ENCODE measurements around the gene LDB2.

LDB2 gene

GRCh38 chr4:16695896-16696295, 202.5 kb downstream of the LDB2 start:
- no peaks in the 10 kb centered on the region for H3K4me1 ChIP-seq (ENCODE audit: control insufficient read depth, insufficient read depth, low read length, poor library complexity, severe bottlenecking)
- no peak overlapping the region for H3K27ac ChIP-seq (ENCODE audit: insufficient read depth, low read length, poor library complexity, severe bottlenecking)
- no peak overlapping the region for H3K4me3 ChIP-seq (ENCODE audit: insufficient read depth, low read depth, low read length, poor library complexity, severe bottlenecking)
- no peaks in the 10 kb centered on the region for H3K9me3 ChIP-seq (ENCODE audit: control insufficient read depth, low read length)
- no peaks in the 10 kb centered on the region for H3K36me3 ChIP-seq (ENCODE audit: control insufficient read depth, insufficient read depth, low read length)
- H3K27me3 ChIP-seq (replicated peaks; ENCODE audit: control insufficient read depth, insufficient read depth, low read length, poor library complexity, severe bottlenecking): no peaks in the 10 kb centered on the region
- DNase-seq: no peak

DNA sequence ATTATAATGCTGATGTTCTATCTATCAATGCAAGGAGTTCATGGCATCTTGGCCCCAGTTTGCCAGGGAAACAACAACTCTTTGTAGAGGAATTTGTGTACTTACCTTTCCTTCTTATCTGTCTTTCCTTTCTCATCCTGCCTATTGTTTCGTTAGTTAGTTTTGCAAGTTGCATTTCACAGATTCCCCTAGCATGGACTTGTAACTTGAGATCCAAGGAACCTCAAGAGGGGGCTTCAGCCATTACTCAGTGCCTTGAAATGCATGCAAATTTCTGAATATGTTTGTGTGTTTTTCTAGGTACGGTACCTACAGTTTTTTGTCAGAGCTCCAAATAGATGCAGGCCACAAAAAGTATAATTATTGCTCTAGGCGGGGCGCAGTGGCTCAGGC, 203.6 kb downstream of the LDB2 start:
- Histone ChIP-seq H3K27me3 (replicated peaks; ENCODE audit: control insufficient read depth, insufficient read depth, low read length, poor library complexity, severe bottlenecking) (no peaks in the 10 kb centered on the region), H3K4me1 (ENCODE audit: control insufficient read depth, insufficient read depth, low read length, poor library complexity, severe bottlenecking) (no peaks in the 10 kb centered on the region), H3K4me3 (ENCODE audit: insufficient read depth, low read depth, low read length, poor library complexity, severe bottlenecking) (no peak overlapping the region), H3K36me3 (ENCODE audit: control insufficient read depth, insufficient read depth, low read length) (no peaks in the 10 kb centered on the region), H3K27ac (ENCODE audit: insufficient read depth, low read length, poor library complexity, severe bottlenecking) (no peak overlapping the region), H3K9me3 (ENCODE audit: control insufficient read depth, low read length) (no peaks in the 10 kb centered on the region)
- no peak for DNase-seq

DNA sequence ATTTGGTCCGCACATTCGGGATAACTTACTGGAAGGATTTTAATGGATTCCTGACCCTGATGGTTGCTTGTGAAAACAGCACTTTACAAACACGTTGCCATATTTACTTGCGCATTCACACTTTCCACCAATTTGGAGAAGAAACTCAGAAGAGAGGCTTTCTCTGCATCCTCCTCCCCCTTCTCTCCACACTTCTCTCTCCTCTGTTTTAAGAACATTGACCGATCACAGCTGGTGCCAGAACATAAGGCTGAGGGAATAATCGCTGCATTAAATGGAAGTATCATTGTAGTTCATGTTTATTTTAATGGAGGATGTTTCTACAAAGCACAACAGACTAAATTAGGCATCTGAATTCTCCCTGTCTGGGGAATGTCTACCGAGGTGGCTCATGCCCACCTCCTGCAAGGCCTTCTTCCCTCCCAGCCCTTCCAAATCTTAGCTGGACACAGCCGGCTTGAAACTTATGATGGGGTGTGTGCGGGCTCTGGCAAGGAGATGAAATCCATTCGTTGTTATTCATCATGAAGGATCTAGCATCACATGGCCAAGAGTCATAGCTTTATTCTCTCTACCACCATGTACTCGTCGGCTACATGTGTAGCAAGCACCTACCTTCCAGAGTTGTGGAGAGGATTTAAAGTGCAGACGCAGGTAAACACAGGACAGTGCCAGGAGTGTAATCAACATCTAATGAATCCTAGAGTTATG, 204.1 kb downstream of the LDB2 start:
- H3K4me1 ChIP-seq (ENCODE audit: control insufficient read depth, insufficient read depth, low read length, poor library complexity, severe bottlenecking): no peaks in the 10 kb centered on the region
- no peak overlapping the region for H3K4me3 ChIP-seq (ENCODE audit: insufficient read depth, low read depth, low read length, poor library complexity, severe bottlenecking)
- no peak for DNase-seq
- no peaks in the 10 kb centered on the region for H3K9me3 ChIP-seq (ENCODE audit: control insufficient read depth, low read length)
- no peaks in the 10 kb centered on the region for H3K27me3 ChIP-seq (replicated peaks; ENCODE audit: control insufficient read depth, insufficient read depth, low read length, poor library complexity, severe bottlenecking)
- no peak overlapping the region for H3K27ac ChIP-seq (ENCODE audit: insufficient read depth, low read length, poor library complexity, severe bottlenecking)
- H3K36me3 ChIP-seq (ENCODE audit: control insufficient read depth, insufficient read depth, low read length): no peaks in the 10 kb centered on the region

DNA sequence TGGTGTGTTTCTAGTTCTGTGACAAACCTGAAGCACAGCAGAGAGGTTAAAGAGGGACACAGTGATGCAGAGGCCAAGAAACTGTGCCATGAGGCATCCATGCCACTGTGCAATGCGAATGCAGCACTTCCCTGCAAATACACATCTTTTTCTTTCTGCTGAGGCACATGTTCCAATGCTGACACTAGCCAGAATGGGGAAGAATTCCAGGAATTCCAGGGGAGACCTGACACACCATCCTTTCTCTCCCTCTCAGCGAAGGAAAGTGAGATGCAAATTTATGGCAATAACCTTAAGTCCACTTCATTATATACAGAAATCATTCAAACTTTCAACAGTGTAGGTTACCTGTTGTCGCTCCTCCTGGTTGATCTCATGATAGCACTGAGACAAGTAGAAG, 204.8 kb downstream of the LDB2 start:
- H3K4me1 ChIP-seq (ENCODE audit: control insufficient read depth, insufficient read depth, low read length, poor library complexity, severe bottlenecking): no peaks in the 10 kb centered on the region
- no peaks in the 10 kb centered on the region for H3K27me3 ChIP-seq (replicated peaks; ENCODE audit: control insufficient read depth, insufficient read depth, low read length, poor library complexity, severe bottlenecking)
- H3K4me3 ChIP-seq (ENCODE audit: insufficient read depth, low read depth, low read length, poor library complexity, severe bottlenecking): no peak overlapping the region
- no peaks in the 10 kb centered on the region for H3K36me3 ChIP-seq (ENCODE audit: control insufficient read depth, insufficient read depth, low read length)
- H3K27ac ChIP-seq (ENCODE audit: insufficient read depth, low read length, poor library complexity, severe bottlenecking): no peak overlapping the region
- no peak for DNase-seq
- no peaks in the 10 kb centered on the region for H3K9me3 ChIP-seq (ENCODE audit: control insufficient read depth, low read length)

GRCh38 chr4:16692961-16693506, 205.4 kb downstream of the LDB2 start:
- no peaks in the 10 kb centered on the region for H3K9me3 ChIP-seq (ENCODE audit: control insufficient read depth, low read length)
- DNase-seq: no peak
- H3K4me1 ChIP-seq (ENCODE audit: control insufficient read depth, insufficient read depth, low read length, poor library complexity, severe bottlenecking): no peaks in the 10 kb centered on the region
- H3K36me3 ChIP-seq (ENCODE audit: control insufficient read depth, insufficient read depth, low read length): no peaks in the 10 kb centered on the region
- H3K27ac ChIP-seq (ENCODE audit: insufficient read depth, low read length, poor library complexity, severe bottlenecking): no peak overlapping the region
- no peak overlapping the region for H3K4me3 ChIP-seq (ENCODE audit: insufficient read depth, low read depth, low read length, poor library complexity, severe bottlenecking)
- H3K27me3 ChIP-seq (replicated peaks; ENCODE audit: control insufficient read depth, insufficient read depth, low read length, poor library complexity, severe bottlenecking): no peaks in the 10 kb centered on the region

DNA sequence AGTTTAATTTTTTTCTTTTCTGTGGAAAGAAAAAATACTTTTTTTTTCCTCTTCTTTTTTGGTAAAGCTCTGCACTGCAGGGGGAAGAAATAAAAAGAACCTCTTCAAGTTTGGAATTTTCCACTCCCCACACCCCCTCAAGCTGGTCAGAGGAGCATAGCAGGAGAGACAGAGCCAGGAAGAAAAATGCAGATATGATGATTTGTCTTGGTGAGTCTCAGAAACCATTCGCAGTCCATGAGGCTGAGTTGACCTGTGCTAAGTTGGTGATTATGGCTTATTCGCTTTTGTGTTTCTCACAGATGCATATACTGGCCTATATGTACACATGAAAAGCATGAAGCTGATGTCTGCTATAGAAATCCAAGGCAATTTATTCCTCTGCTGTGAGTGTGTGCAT, 205.9 kb downstream of the LDB2 start:
- no peaks in the 10 kb centered on the region for H3K4me1 ChIP-seq (ENCODE audit: control insufficient read depth, insufficient read depth, low read length, poor library complexity, severe bottlenecking)
- no peak for DNase-seq
- no peaks in the 10 kb centered on the region for H3K27me3 ChIP-seq (replicated peaks; ENCODE audit: control insufficient read depth, insufficient read depth, low read length, poor library complexity, severe bottlenecking)
- no peaks in the 10 kb centered on the region for H3K36me3 ChIP-seq (ENCODE audit: control insufficient read depth, insufficient read depth, low read length)
- H3K4me3 ChIP-seq (ENCODE audit: insufficient read depth, low read depth, low read length, poor library complexity, severe bottlenecking): no peak overlapping the region
- H3K27ac ChIP-seq (ENCODE audit: insufficient read depth, low read length, poor library complexity, severe bottlenecking): no peak overlapping the region
- no peaks in the 10 kb centered on the region for H3K9me3 ChIP-seq (ENCODE audit: control insufficient read depth, low read length)

DNA sequence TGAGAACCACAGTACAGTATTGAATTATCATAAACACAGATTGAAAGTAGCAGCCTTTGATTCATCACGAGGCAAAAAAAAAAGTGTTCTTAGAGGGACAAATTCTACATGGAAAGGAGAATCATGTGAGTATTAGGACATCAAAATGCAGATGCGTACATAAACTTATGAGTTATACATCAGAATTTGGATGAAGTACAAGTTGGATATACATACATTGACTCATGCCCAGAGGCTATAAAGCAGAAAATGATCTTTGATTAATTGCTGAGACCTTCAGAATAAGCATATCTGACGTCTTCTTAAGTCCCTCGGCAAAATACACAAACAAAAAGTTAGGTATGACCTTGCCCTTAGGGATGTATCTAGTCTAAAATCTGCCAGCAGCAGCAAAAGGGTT, 206.4 kb downstream of the LDB2 start:
- Histone ChIP-seq H3K27me3 (replicated peaks; ENCODE audit: control insufficient read depth, insufficient read depth, low read length, poor library complexity, severe bottlenecking) (no peaks in the 10 kb centered on the region), H3K9me3 (ENCODE audit: control insufficient read depth, low read length) (no peaks in the 10 kb centered on the region), H3K27ac (ENCODE audit: insufficient read depth, low read length, poor library complexity, severe bottlenecking) (no peak overlapping the region)

DNA sequence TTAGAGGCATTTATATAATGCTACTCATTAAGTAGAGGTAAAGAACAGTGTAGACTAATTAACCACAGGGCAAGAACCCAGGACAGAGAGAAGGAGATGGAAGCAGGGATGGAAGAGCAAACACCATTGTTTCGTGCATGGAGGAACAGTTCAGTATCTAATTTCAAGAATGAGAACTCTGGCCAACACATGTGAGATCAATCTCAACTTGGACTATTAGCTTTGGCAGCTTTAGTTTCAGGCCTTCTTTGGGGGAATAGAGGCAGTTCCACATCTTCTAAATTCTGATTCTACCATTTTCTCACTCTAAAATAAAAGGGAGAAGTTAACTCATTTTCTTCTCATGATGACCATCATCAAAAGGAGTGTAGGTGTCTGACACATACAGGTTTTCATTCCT, 207.0 kb downstream of the LDB2 start:
- no peaks in the 10 kb centered on the region for H3K4me1 ChIP-seq (ENCODE audit: control insufficient read depth, insufficient read depth, low read length, poor library complexity, severe bottlenecking)
- no peak overlapping the region for H3K4me3 ChIP-seq (ENCODE audit: insufficient read depth, low read depth, low read length, poor library complexity, severe bottlenecking)
- no peak overlapping the region for H3K27ac ChIP-seq (ENCODE audit: insufficient read depth, low read length, poor library complexity, severe bottlenecking)
- no peak for DNase-seq
- H3K36me3 ChIP-seq (ENCODE audit: control insufficient read depth, insufficient read depth, low read length): no peaks in the 10 kb centered on the region
- no peaks in the 10 kb centered on the region for H3K27me3 ChIP-seq (replicated peaks; ENCODE audit: control insufficient read depth, insufficient read depth, low read length, poor library complexity, severe bottlenecking)
- no peaks in the 10 kb centered on the region for H3K9me3 ChIP-seq (ENCODE audit: control insufficient read depth, low read length)

More for the DNA sequence above, 206.4 kb downstream of the LDB2 start:
- Histone ChIP-seq H3K4me3 (ENCODE audit: insufficient read depth, low read depth, low read length, poor library complexity, severe bottlenecking) (no peak overlapping the region), H3K36me3 (ENCODE audit: control insufficient read depth, insufficient read depth, low read length) (no peaks in the 10 kb centered on the region), H3K4me1 (ENCODE audit: control insufficient read depth, insufficient read depth, low read length, poor library complexity, severe bottlenecking) (no peaks in the 10 kb centered on the region)
- DNase-seq: no peak

DNA sequence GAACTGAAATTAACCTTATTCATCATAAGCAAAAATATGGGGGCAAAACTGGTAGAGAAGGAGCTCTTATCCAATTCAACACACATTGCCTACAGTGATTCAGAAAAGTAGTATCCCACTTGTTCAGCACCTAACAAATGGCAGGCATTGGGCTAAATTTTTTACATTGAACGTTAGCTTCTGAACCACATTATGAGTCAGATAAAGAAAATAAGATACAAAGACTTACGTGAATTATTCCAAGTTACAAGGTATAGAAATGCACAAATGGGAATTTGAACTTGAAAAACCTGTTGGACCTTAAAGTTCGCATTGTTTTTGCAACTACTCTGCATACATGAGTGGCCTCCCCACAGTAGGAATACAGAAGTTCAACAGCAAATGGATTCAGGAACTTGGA, 210.6 kb downstream of the LDB2 start:
- H3K9me3 ChIP-seq (ENCODE audit: control insufficient read depth, low read length): no peaks in the 10 kb centered on the region
- H3K27ac ChIP-seq (ENCODE audit: insufficient read depth, low read length, poor library complexity, severe bottlenecking): no peak overlapping the region
- H3K36me3 ChIP-seq (ENCODE audit: control insufficient read depth, insufficient read depth, low read length): no peaks in the 10 kb centered on the region
- no peak for DNase-seq
- no peaks in the 10 kb centered on the region for H3K27me3 ChIP-seq (replicated peaks; ENCODE audit: control insufficient read depth, insufficient read depth, low read length, poor library complexity, severe bottlenecking)
- no peak overlapping the region for H3K4me3 ChIP-seq (ENCODE audit: insufficient read depth, low read depth, low read length, poor library complexity, severe bottlenecking)
- no peaks in the 10 kb centered on the region for H3K4me1 ChIP-seq (ENCODE audit: control insufficient read depth, insufficient read depth, low read length, poor library complexity, severe bottlenecking)

- Histone ChIP-seq H3K4me3 (ENCODE audit: insufficient read depth, low read depth, low read length, poor library complexity, severe bottlenecking) (no peak overlapping the region), H3K4me1 (ENCODE audit: control insufficient read depth, insufficient read depth, low read length, poor library complexity, severe bottlenecking) (no peaks in the 10 kb centered on the region), H3K27me3 (replicated peaks; ENCODE audit: control insufficient read depth, insufficient read depth, low read length, poor library complexity, severe bottlenecking) (no peaks in the 10 kb centered on the region), H3K36me3 (ENCODE audit: control insufficient read depth, insufficient read depth, low read length) (no peaks in the 10 kb centered on the region), H3K27ac (ENCODE audit: insufficient read depth, low read length, poor library complexity, severe bottlenecking) (no peak overlapping the region), H3K9me3 (ENCODE audit: control insufficient read depth, low read length) (no peaks in the 10 kb centered on the region)
- no peak for DNase-seq
Measured at GRCh38 chr4:16687011-16687410, 211.4 kb downstream of the LDB2 start.
